ENCODE results near the gene TSHZ3.

The TSHZ3 gene

DNA sequence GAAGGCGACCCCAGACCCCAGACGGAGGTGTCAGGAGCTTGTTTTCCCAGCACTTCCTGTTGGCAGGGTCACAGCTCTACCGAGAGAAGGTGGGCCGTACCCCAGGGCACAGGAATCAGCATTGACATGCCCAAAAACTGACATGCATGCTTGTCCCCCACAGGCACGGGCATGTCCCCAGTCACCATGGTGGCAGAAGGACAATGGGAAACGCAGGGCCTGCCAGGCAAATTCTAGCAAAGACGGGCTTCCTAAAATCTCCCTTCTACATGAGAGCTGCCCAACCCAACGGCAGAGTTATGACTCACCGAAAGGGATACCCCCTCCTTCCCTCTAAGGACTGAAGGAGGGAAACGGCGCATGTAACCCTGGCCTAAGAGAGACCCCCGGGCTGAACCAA, 18.5 kb downstream of the TSHZ3 start:
- TF ChIP-seq, protein P1, sequence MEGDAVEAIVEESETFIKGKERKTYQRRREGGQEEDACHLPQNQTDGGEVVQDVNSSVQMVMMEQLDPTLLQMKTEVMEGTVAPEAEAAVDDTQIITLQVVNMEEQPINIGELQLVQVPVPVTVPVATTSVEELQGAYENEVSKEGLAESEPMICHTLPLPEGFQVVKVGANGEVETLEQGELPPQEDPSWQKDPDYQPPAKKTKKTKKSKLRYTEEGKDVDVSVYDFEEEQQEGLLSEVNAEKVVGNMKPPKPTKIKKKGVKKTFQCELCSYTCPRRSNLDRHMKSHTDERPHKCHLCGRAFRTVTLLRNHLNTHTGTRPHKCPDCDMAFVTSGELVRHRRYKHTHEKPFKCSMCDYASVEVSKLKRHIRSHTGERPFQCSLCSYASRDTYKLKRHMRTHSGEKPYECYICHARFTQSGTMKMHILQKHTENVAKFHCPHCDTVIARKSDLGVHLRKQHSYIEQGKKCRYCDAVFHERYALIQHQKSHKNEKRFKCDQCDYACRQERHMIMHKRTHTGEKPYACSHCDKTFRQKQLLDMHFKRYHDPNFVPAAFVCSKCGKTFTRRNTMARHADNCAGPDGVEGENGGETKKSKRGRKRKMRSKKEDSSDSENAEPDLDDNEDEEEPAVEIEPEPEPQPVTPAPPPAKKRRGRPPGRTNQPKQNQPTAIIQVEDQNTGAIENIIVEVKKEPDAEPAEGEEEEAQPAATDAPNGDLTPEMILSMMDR (IDR thresholded peaks at IDR 0.05), result no peak
- peak overlapping the region in 1 of 2 donors; percentile 83 for H3K27ac ChIP-seq
- no peak overlapping the region for H3K4me3 ChIP-seq
- no peak for DNase-seq (ENCODE audit: low spot score)

DNA sequence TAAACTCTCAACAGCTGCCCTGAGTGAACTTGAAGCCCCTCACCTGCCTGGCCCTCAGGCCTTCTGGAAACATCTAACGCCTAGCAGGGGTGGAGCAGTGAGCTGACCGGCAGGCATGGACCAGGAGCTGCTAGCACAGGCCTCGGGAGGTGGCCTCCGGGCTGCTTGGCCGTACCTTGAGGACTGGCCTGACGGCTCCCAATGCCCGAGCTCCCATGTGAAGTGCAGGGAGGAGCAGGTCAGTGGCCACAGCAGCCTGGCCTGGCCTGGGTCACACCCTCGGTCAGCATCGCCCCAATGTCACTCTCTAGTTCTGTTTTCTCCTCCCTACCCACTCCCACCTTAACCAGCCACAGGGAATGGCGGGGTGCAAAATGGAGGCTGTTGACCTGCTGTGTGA, 19.0 kb downstream of the TSHZ3 start:
- Histone ChIP-seq H3K4me3 (no peak overlapping the region), H3K27ac (peak overlapping the region in 1 of 2 donors; percentile 83)
- TF ChIP-seq, protein P1 (IDR thresholded peaks at IDR 0.05), result no peak
- DNase-seq (ENCODE audit: low spot score), result no peak

DNA sequence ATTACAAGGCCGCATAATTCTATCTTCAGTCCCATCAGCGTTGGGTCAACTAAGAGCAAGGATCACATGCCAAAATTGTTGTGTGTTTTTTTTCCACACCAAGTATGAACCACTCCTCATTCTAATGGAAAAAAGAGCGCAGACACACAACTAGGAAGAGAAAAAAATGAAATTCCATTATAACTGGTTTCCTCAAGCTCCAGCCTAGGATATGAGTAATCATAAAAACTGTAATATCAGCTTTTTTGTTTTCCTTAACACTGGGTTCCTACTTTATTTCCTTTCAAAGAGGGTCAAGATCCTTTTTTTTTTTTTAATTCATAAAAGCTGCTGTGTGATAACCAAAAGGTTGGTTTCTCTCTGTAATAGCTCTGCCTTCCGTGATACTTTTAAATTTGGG, 19.4 kb downstream of the TSHZ3 start:
- TF ChIP-seq, protein P1 (IDR thresholded peaks at IDR 0.05), result no peak
- Histone ChIP-seq H3K27ac (peak overlapping the region in 1 of 2 donors; percentile 83), H3K4me3 (no peak overlapping the region)
- DNase-seq (ENCODE audit: low spot score), result no peak

DNA sequence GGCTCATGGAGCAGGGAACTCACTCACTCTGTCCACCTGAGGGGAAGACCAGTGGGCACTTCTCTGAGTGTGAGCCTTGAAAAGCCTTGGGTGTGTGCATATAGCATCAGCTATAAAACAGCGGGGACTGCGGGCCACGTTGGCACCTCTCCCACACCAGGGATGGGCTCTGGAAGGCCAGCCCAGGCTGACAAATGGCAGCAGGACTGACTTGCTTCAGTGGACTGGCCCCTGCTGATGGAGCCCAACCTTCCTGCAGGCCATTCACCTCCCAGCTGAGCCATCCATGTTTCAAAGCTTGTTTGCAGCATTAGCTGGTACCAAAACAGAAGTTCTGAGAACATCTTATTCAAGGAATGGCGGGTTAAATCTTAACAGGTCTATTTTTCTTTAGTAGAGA, 21.0 kb downstream of the TSHZ3 start:
- no peak for DNase-seq (ENCODE audit: low spot score)
- Histone ChIP-seq H3K4me3 (no peak overlapping the region), H3K27ac (no peak overlapping the region)
- TF ChIP-seq, protein P1 (IDR thresholded peaks at IDR 0.05), result no peak

DNA sequence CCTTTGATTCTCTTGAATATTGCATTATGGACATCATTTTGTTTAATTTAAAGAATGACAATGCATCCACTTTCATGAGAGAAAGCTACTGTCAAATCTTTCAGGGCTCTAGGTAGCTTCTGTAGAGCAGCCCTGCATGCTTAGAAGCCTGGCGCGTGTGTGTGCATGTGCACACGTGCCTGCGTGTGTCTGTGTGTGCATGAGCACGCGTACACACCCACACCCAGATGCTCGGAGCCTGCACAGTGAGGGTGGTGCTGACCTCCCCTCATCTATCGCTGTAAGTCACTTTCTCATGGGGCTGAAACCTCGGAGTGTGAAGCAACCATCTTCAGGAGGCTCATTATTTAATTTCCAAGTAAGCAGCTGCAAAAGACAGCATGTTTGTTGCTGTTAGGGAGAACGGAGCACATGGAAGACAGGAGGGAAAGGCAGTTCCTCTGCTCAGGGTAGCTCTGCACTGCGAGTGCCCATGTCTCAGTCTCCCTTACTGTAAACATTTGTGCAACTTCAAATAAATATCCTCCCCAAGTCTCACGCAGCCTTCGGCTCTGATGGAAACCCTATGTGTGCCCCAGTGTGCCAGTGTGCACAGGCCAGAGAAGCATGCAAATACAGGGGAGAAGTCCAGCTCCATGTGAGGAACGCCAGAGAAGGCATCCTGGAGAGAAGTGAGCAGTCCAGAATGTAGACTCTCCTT, 22.8 kb downstream of the TSHZ3 start:
- no peak overlapping the region for H3K27ac ChIP-seq
- no peak for DNase-seq (ENCODE audit: low spot score)
- TF ChIP-seq, protein P1 (IDR thresholded peaks at IDR 0.05), result no peak
- no peak overlapping the region for H3K4me3 ChIP-seq

DNA sequence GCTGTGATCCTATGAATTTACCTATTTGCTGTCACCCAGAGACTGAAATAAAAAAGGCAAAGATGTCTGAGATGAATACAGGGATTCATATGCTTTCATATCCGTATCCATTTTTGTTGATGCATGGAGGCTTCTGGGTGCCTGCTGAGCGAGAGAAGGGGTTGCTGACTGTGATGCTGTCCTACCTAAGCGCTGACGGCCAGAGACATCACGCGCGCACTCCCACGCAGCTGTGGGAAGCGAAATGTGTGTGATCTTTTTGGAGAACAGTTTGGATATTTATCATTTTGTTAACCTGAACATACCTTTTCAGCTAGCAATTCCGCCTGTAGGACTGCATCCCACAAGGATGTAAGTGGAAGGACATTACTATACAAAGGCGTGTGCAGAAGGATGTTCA, 23.9 kb downstream of the TSHZ3 start:
- DNase-seq (ENCODE audit: low spot score), result no peak

DNA sequence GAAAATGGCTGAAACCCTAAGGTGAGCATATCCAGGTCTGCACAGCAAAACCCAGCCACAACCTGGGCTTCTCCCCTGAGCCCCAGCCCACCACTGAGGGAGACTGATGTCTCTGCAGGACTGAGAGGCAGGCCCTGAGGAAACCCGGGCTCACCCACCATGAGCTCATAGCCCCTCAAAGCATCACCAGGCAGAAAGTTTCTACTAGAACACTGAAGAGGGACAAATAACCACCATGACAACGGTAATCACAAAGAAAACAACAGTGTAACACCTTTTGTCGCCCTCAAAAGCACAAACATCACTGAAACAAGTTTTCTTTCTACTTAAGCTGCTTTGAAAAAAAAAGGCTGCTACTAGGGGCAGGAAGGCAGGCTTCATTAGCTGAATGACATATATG, 29.8 kb downstream of the TSHZ3 start:
- Histone ChIP-seq H3K27ac (no peak overlapping the region), H3K4me3 (no peak overlapping the region)
- TF ChIP-seq, protein P1 (IDR thresholded peaks at IDR 0.05), result no peak
- DNase-seq (ENCODE audit: low spot score), result no peak

More for the DNA sequence above, 23.9 kb downstream of the TSHZ3 start:
- TF ChIP-seq, protein P1 (IDR thresholded peaks at IDR 0.05), result no peak
- H3K27ac ChIP-seq, result no peak overlapping the region
- no peak overlapping the region for H3K4me3 ChIP-seq
